NCI-H1417 (cell line): ENCODE measurements around the gene HUNK.
"Not testable (repeated sequence)": the region's sequence is repeated elsewhere in the genome, so short reads cannot be mapped to it uniquely, and the experiment has no call there.

Source experiments
- DNase-seq, 3 experiments: peaks; one replicate each; lab custom pipeline; 2025; lab: John Stamatoyannopoulos, UW

The HUNK gene

GRCh38 chr21:31870472-31871193 lies 2.2 kb upstream of the HUNK start:
- no peak for DNase-seq

- DNase-seq, result not testable (repeated sequence)
Observed at GRCh38 chr21:31871371-31871770, 1.4 kb upstream of the HUNK start.

DNA sequence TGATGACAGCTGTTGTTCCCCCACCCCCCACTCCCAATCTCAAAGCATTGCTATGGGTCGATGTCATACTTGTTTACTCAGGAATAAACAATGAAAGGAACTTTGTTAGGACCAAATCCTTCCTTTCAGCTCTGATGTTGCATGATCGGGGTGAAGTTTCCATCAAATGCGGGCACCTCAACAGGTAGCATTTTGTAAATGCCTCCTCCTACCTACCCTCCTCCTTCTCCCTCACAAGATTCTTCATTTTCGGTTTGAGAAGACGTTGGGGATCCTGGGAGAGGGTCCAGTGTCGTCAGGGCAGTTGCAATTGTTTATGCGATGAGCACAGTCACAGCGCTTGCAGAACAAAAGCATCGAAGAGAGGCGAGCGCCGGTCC lies 758 bp upstream of the HUNK start:
- no peak for DNase-seq

GRCh38 chr21:31873275-31873695 lies 465 bp downstream of the HUNK start:
- peak; percentile 59 to 93 (median 86) for DNase-seq

- DNase-seq, result peak; percentile 61 to 86 (median 85)
Observed at GRCh38 chr21:31873696-31874599, 1.1 kb downstream of the HUNK start.

DNA sequence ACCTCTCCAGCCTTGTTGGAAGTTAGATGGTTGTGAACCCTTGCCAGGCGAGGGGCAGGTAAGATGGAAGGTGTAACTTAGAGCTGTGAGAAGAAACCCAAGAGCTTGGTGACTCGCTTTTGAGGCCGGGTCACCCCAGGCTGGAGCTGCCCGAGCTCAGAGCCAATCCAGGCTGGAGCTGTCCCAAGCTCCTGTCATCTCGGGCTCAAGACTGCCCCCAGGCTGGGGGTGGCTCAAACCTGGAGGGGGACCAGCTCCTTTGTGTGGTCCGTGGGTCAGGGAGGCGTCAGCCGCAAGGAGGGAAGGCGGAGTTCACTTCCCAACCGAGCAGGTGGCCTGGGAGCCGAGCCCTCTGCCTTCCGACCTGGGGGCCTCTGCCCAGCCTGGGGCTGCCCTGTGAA lies 2.0 kb downstream of the HUNK start:
- DNase-seq, result peak in 1 of 3 experiments; percentile 15

- DNase-seq, result no peak
Observed at GRCh38 chr21:31875496-31876015, 2.7 kb downstream of the HUNK start.

DNA sequence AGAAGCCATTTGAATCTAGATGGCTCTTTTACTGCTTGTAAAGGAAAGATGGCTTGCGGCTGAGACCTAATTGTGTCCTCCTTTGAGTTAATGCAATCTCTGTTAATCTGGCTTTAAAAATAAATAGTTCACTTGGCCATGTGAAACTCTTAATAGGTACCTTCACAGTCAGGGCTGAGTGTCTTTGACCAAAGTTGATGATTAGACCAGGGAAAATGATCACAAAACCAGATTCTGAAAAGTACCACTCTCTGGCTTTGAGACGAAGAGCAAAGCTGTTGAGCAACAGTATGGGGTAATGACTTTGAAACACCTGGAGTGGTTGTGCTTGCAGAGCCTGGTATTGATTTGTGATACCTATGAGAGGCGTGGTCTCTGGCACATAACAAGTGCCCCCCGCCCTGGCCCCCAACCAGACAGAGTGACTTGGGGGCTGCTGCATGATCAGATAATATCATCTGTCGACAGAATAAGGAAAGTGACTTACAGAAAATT lies 4.7 kb downstream of the HUNK start:
- DNase-seq, result no peak

- DNase-seq, result no peak
Observed at GRCh38 chr21:31878831-31879230, 6.0 kb downstream of the HUNK start.

DNA sequence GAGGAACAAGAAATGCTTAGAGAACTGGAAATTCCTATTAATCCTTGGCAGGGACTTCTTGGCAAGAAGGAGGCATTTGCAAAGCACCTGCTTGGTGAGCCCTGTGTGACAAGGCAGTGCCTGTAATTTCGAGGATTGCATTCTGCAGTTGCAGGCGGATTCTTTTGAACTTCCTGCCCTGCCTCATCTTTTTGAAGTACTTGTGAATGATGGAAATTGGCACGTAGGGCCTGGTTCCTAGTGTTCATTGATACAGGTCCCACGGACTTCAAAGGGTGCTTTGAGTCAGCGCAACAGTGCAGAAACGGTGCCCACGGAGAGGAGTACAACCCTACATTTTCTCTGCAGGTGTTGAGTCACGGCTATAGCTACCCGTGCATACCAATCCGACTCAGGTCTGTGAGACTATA lies 6.4 kb downstream of the HUNK start:
- no peak for DNase-seq

DNA sequence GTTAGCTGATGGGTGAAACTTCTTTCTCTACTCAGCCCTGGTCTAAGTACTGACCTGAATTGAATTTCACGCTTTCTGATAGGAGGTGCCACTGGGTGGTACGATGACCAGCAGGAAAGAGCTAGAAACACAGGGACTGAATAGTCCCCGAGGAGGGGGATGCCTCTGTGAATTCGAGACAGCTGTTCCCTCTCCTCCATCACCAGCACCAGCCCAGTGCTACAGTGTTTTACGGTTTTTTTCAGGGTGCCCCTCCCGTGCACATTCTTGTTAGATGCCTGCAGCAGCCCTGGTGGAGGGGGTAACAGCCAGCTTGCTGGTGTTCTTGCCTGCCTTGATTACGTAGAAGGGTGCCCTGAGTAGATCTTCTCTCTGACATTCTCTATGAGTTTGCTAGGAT lies 7.1 kb downstream of the HUNK start:
- no peak for DNase-seq

DNA sequence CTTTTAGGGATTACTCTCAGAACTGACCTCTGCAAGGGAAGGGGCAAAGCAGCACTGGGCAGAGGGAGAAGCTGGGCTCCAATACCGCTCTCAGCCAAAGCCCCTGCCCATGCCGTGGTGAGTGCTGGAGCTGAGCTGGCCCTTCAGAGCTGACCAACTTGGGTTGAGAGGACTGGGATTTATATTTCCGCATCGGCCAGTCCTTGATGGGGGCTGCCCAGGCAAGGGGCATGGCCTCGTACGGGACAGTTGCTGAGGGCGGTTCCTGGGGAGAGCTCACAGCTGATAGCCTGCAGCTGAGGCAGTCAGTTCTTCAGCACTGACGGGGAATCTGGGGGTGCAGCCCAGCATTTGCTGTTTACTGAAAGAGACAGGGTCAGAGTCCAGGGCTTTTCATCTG lies 8.0 kb downstream of the HUNK start:
- no peak for DNase-seq

GRCh38 chr21:31882711-31883110 lies 9.9 kb downstream of the HUNK start:
- no peak for DNase-seq

- DNase-seq, result no peak
Observed at GRCh38 chr21:31885146-31885545, 12.3 kb downstream of the HUNK start.

GRCh38 chr21:31886915-31887314 lies 14.1 kb downstream of the HUNK start:
- DNase-seq, result no peak

GRCh38 chr21:31887391-31887841 lies 14.6 kb downstream of the HUNK start:
- no peak for DNase-seq

DNA sequence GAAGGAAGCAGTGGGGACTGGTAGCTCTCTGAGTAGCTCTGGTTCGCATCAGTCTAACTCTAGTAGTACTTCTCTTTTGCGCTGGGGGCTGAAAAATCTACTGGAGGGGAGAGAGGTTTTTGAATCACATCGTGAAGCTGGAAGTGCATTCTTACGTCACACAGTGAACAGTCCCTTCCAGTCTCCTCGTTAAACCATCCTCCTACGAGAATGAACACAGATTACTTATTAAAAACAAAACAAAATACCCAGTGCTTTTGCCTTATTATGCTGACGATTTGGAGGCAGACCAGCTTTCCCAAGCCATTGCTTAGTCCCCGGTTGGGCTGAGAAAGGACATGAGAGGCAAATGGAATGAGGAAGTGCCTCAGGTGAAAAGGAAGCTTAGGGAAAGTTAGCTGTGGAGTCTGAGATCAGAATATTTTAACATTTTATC lies 16.1 kb downstream of the HUNK start:
- DNase-seq, result no peak

DNA sequence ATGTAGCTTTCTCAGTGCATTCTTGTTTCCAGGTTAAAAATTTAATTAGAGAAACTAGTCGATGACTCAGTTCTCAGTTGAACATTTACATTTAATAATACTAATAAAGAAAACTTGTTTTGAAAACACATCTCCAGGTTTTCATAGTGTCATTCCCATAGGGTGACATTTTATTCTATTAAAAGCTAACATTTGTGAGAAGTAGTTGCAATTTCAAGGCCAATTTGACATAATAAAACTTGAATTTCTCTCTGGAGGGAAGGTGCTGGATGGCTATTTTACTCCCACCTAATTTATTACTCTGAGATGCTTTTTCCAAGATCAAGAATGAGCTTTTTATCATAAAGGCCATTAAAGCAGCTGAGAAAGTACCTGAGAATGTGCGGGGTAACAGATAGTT lies 16.6 kb downstream of the HUNK start:
- no peak for DNase-seq

DNA sequence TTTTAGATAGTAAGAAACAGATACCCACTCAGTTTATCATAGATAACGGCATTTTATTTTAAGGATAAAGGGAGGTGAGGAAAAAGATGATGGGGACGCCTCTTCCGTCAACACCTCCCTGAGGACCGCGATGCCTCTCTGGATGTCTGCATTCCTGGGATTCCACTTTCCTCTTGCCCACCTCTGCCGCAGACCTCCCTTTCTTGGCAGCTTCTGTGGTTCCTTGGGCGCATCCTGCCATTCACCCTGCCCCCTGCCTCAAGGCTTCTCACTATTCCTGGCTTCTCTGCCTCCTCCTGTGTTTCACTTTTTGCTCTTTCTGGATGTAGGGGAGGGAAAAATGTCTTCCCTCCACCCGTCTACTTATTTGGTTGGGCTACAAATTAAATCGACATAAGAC lies 19.9 kb downstream of the HUNK start:
- no peak for DNase-seq

DNA sequence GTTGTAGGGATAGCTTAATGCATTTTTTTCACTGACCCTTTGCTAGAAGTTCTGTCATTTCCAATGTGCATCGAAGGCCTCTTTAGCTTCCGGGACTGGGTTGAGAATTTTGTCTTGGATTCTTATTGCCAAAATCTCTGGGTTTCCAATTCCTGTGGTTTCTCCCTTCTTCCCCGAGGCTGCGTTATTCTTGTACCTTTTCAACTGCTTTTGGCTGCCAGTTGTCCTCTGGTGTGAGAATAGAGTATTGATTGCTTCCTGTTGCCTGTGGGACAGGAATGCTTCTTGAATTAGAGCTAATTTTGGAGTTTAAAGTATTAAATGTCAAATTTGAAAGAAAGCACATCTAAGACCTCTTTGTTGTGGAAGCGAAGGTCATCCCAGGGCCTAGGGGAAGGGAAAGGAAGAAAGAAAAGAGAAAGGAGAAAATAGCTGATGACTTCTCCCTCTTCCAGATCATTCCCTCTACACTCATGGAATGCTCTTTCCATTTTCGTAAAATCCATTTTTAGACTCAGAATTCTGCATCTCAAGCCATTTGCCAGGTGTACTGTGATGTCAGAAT lies 21.1 kb downstream of the HUNK start:
- no peak for DNase-seq

DNA sequence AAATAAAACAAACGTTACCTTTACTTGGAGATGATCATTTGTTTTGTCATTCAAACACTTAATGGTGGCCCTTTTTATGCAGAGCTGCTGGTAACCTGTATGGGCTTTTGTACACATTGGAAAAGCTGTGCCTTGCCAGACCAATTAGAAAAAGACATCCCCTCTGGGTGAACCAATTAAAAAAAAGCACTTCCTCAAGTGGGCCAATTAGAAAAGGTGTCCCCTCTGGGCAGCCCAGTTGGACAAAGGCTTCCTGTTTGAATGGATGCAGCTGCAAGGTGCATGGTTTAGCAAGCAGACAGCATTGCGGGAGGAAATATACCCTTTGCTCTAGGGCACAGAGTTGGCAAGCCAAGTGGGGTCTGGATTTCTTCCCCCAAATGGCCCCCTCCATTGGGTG lies 21.6 kb downstream of the HUNK start:
- peak in 2 of 3 experiments; percentile 15 to 52 for DNase-seq

GRCh38 chr21:31895077-31895835 lies 22.4 kb downstream of the HUNK start:
- no peak for DNase-seq
